ENCODE data around the gene ACTL8. TPM values are rescaled to one million over a fixed set of nuclear protein-coding genes. Genes with fewer than 3 reads are reported as not detected.

ACTL8 gene
- total RNA-seq, 1 experiment from 2014 or later, result 0.20 TPM

- DNase-seq (ENCODE audit: low spot score), result no peak
These were observed 120.2 kb downstream of the ACTL8 start for GRCh38 chr1:17875171-17875881.

GRCh38 chr1:17875882-17876280, 120.7 kb downstream of the ACTL8 start:
- no peak for DNase-seq (ENCODE audit: low spot score)

Other genes with a start within 250 kb of the ACTL8 start
- 54.2 and 56.1 TPM in 2 replicates for gene ARHGEF10L, start 215.6 kb upstream of the ACTL8 start, total RNA-seq (2014; rRNA removed; shearing (Covaris generic))